ENCODE data around the gene CWC27. TPM values are rescaled to one million over a fixed set of nuclear protein-coding genes. Genes with fewer than 3 reads are reported as not detected.
A peak's percentile ranks its signal among the peaks of the same experiment; 100 is the strongest.

CWC27 gene
- total and polyA plus RNA-seq, 2 experiments from 2014 or later = 16.3 to 51.6 TPM

- TF ChIP-seq, protein P1, sequence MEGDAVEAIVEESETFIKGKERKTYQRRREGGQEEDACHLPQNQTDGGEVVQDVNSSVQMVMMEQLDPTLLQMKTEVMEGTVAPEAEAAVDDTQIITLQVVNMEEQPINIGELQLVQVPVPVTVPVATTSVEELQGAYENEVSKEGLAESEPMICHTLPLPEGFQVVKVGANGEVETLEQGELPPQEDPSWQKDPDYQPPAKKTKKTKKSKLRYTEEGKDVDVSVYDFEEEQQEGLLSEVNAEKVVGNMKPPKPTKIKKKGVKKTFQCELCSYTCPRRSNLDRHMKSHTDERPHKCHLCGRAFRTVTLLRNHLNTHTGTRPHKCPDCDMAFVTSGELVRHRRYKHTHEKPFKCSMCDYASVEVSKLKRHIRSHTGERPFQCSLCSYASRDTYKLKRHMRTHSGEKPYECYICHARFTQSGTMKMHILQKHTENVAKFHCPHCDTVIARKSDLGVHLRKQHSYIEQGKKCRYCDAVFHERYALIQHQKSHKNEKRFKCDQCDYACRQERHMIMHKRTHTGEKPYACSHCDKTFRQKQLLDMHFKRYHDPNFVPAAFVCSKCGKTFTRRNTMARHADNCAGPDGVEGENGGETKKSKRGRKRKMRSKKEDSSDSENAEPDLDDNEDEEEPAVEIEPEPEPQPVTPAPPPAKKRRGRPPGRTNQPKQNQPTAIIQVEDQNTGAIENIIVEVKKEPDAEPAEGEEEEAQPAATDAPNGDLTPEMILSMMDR (IDR thresholded peaks at IDR 0.05; ENCODE audit: low read depth, low read length) = no peak
- H3K9me3 ChIP-seq (ENCODE audit: low read depth) = no peaks in the 10 kb centered on the region
- peak overlapping the region; percentile 20 for H3K27ac ChIP-seq
- H3K27me3 ChIP-seq = no peaks in the 10 kb centered on the region
- H3K36me3 ChIP-seq = no peaks in the 10 kb centered on the region
- H3K4me1 ChIP-seq (ENCODE audit: low read depth) = peaks cover 4% of the 10 kb centered on the region
- H3K4me3 ChIP-seq = no peak overlapping the region
- peak in 1 of 2 donors; percentile 5 for DNase-seq (ENCODE audit: low read depth in 1 of 2, low spot score in 1 of 2)
These were observed 67.5 kb downstream of the CWC27 start for GRCh38 chr5:64836190-64836755.

DNA sequence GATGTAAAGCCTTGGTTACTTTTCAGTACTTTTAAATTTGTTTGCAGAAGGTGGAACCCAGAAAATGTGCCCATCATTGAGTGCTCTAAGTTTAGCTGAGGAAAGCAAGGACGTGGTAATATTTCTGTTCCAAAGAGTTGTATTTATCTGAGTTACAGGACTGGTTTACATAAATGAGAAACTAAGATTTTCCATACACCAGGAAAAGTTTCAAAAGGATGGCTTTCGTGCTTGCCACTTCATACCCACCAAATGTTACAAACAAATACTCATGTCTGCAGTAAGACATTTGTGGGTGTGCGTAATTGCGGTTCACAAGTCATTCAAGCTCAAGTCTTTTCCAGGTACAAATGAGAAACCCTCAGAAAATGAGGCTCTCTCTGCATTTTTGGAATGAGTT, 68.1 kb downstream of the CWC27 start:
- H3K9me3 ChIP-seq (ENCODE audit: low read depth) = no peaks in the 10 kb centered on the region
- no peak for DNase-seq (ENCODE audit: low read depth in 1 of 2, low spot score in 1 of 2)
- no peak overlapping the region for H3K27ac ChIP-seq
- peaks cover 4% of the 10 kb centered on the region for H3K4me1 ChIP-seq (ENCODE audit: low read depth)
- TF ChIP-seq, protein P1 (IDR thresholded peaks at IDR 0.05; ENCODE audit: low read depth, low read length) = no peak
- no peaks in the 10 kb centered on the region for H3K27me3 ChIP-seq
- no peak overlapping the region for H3K4me3 ChIP-seq
- H3K36me3 ChIP-seq = no peaks in the 10 kb centered on the region

DNA sequence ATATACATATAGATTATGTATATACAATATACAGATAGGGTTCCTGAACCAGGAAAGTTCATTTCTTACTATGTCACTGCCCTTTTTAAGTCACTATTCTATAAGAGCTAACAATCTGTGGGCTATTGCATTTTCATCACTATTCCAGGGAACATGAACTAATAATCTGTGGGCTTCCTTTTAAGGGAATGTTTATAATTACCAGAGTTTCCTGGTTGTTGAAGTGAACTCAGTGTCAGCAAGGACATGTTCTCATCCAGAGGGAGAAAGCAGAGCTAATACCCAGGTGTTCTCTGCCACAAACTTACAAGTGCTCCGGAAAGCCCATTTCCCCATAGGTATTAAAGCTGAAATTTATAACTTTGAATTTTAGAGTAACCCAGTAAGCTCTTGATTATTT, 69.6 kb downstream of the CWC27 start:
- Histone ChIP-seq H3K27ac (no peak overlapping the region), H3K36me3 (no peaks in the 10 kb centered on the region), H3K4me1 (ENCODE audit: low read depth) (peaks cover 4% of the 10 kb centered on the region), H3K27me3 (no peaks in the 10 kb centered on the region), H3K4me3 (no peak overlapping the region), H3K9me3 (ENCODE audit: low read depth) (no peaks in the 10 kb centered on the region)
- DNase-seq (ENCODE audit: low read depth in 1 of 2, low spot score in 1 of 2) = peak in 1 of 2 donors; percentile 5
- TF ChIP-seq, protein P1 (IDR thresholded peaks at IDR 0.05; ENCODE audit: low read depth, low read length) = no peak

GRCh38 chr5:64838803-64839202, 70.1 kb downstream of the CWC27 start:
- Histone ChIP-seq H3K27ac (no peak overlapping the region), H3K9me3 (ENCODE audit: low read depth) (no peaks in the 10 kb centered on the region), H3K4me3 (no peak overlapping the region), H3K27me3 (no peaks in the 10 kb centered on the region), H3K36me3 (no peaks in the 10 kb centered on the region), H3K4me1 (ENCODE audit: low read depth) (peaks cover 4% of the 10 kb centered on the region)
- TF ChIP-seq, protein P1 (IDR thresholded peaks at IDR 0.05; ENCODE audit: low read depth, low read length) = no peak
- no peak for DNase-seq (ENCODE audit: low read depth in 1 of 2, low spot score in 1 of 2)

DNA sequence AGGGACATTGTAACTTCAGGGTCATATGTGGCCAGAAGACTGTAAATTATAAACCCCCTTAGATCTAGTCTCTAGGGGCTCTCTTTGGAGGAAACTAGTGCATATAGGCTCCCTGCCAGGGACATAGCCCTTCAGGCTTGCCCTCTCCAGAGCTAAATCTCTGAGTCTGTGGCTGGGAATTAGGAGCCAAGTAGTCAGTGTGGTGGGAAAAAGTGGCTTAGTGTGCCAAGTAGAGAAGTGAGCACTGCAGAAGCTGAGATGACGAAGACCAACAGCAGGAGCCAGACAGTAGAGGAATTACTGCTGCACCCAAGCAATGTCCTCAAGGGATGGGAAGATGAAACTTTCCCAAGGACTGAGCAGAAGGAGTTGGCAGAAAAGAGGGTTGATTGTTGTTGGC, 71.2 kb downstream of the CWC27 start:
- Histone ChIP-seq H3K4me3 (no peak overlapping the region), H3K27ac (no peak overlapping the region), H3K9me3 (ENCODE audit: low read depth) (no peaks in the 10 kb centered on the region), H3K4me1 (ENCODE audit: low read depth) (peaks cover 4% of the 10 kb centered on the region), H3K36me3 (no peaks in the 10 kb centered on the region), H3K27me3 (no peaks in the 10 kb centered on the region)
- peak in 1 of 2 donors; percentile 18 for DNase-seq (ENCODE audit: low read depth in 1 of 2, low spot score in 1 of 2)
- TF ChIP-seq, protein P1 (IDR thresholded peaks at IDR 0.05; ENCODE audit: low read depth, low read length) = no peak

All from cardiac muscle cell (in vitro differentiated cells and primary cell).